GM19468 (cell line): ENCODE data around the gene SHLD3.
"Not testable (repeated sequence)": the region's sequence is repeated elsewhere in the genome, so short reads cannot be mapped to it uniquely, and the experiment has no call there.

Experiments
- ATAC-seq: cut with Tn5 transposase; IDR thresholded peaks from one replicate; pipeline ENCODE4 v1.9.1; 2021; ENCODE audit warnings: mild to moderate bottlenecking, moderate library complexity, moderate number of reproducible peaks; ENCODE audit not compliant: unreplicated experiment; ENCODE audit errors: extremely low read depth

The SHLD3 gene

DNA sequence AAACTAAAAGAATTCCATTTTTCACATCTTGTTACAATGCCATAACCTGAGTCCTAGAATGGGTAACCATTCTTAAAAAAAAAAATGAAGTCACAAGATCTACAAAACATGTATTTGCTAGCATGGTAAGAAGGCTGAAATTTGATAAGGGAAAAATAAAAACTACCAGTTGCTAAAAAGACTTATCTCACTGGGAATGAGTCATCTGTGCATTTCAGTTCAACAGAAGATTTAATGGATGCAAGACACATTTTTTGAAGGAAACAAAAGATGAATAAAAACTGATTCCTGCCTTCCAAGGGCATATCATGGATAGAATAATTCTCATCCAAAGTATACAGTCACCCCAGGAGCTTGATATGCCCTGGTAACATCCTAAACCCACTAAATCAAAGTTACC lies 49.9 kb downstream of the SHLD3 start:
- ATAC-seq: no peak

GRCh38 chr5:65676056-65676455 lies 51.2 kb downstream of the SHLD3 start:
- not testable (repeated sequence) for ATAC-seq
